ENCODE data around the gene TJP3.

The TJP3 gene

DNA sequence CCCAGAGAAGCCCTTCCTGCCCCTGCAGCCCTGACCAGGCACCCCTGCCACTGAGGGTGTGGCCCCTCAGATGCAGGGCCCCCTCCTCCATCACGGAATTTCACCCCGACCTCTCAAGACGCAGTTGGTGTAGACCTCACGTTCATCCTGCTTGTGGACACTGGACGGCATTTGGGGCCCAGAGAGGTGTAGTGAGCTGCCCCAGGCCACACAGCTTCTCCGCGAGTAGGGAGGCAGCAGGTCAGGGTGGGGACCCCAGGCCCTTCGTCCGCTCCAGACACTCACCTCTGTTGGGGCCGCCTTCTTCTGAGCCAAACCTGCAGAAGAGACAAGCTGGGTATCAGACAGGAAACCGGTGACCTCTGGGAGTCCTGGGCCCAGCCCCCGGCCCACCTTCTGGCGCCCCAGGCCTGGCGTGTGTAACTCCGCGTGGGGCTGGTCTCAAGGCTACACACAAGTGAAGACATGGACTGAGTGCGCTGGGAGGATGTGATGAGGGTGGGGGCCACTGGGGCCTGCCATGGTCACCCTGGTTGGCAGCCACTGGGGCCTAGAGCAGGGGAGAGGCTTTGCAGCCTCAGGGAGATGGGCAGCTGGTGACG is 41.0 kb upstream of the TJP3 start:
- FAIRE-seq, result no peak
- no peak for DNase-seq (ENCODE audit: insufficient read length)
- TF ChIP-seq POLR2A (IDR thresholded peaks at IDR 0.05; ENCODE audit: low read depth, low read length) (no peak), TAF1 (IDR thresholded peaks at IDR 0.05; ENCODE audit: borderline replicate concordance, low read depth, low read length) (no peak), POLR2AphosphoS5 (IDR thresholded peaks at IDR 0.05; ENCODE audit: low read depth, low read length) (no peak)

- no peak for FAIRE-seq
- TF ChIP-seq TAF1 (IDR thresholded peaks at IDR 0.05; ENCODE audit: borderline replicate concordance, low read depth, low read length) (no peak), POLR2A (IDR thresholded peaks at IDR 0.05; ENCODE audit: low read depth, low read length) (no peak), POLR2AphosphoS5 (IDR thresholded peaks at IDR 0.05; ENCODE audit: low read depth, low read length) (no peak)
- DNase-seq (ENCODE audit: insufficient read length), result no peak
Measured at GRCh38 chr19:3667766-3668165, 40.4 kb upstream of the TJP3 start.

- TF ChIP-seq TAF1 (IDR thresholded peaks at IDR 0.05; ENCODE audit: borderline replicate concordance, low read depth, low read length), result no peak
- TF ChIP-seq POLR2A (IDR thresholded peaks at IDR 0.05; ENCODE audit: low read depth, low read length), result no peak
- TF ChIP-seq POLR2AphosphoS5 (IDR thresholded peaks at IDR 0.05; ENCODE audit: low read depth, low read length), result no peak
- DNase-seq (ENCODE audit: insufficient read length) (no peak), FAIRE-seq (no peak)
Measured at GRCh38 chr19:3668331-3669081, 39.7 kb upstream of the TJP3 start.

DNA sequence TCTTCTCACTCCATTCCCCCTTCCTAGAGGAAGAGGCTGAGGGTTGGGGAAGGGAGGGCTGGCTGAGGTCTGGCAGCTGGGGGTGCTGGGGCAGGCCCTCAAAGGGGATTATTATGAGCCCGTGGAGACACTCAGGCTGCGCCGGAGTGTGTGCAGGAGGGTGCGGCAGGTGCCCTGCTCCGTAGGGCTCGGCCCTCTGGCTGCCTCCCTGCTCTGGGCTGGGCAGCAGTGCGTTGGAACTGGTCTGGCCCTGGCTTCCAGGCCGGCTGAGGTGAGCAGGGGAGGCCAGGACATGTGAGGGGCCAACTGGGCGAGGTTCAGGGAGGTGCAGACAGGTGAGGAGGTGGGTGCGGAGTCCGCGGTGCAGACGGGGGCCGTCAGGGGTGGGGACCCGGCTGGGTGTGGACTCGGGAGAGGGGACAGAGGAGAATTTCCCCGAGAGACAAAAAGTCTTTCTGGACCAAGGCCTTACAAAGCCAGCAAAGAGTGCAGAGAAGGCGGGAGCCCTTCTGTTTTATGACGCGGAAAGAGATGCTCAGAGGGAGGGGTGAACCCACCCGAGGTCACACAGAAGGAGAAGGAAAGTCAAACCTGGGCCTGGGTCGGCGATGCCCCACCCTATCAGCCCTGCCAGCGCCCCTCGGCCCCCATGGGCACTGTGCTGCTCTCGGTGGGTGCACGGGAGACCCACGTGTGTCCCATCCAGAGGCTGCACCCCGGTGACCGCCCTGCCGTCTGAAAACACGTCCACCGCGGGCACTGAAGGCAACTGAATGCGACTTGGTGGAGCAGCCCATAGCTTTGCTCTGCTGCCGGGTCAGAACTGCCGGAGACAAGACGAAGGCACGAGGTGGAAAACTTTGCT is 38.9 kb upstream of the TJP3 start:
- DNase-seq (ENCODE audit: insufficient read length) (no peak), FAIRE-seq (no peak)

GRCh38 chr19:3669947-3670795 is 38.0 kb upstream of the TJP3 start:
- FAIRE-seq, result no peak
- TF ChIP-seq POLR2AphosphoS5 (IDR thresholded peaks at IDR 0.05; ENCODE audit: low read depth, low read length) (no peak), POLR2A (IDR thresholded peaks at IDR 0.05; ENCODE audit: low read depth, low read length) (no peak), TAF1 (IDR thresholded peaks at IDR 0.05; ENCODE audit: borderline replicate concordance, low read depth, low read length) (no peak)
- no peak for DNase-seq (ENCODE audit: insufficient read length)

More for the DNA sequence above, 38.9 kb upstream of the TJP3 start:
- TF ChIP-seq TAF1 (IDR thresholded peaks at IDR 0.05; ENCODE audit: borderline replicate concordance, low read depth, low read length) (no peak), POLR2AphosphoS5 (IDR thresholded peaks at IDR 0.05; ENCODE audit: low read depth, low read length) (no peak), POLR2A (IDR thresholded peaks at IDR 0.05; ENCODE audit: low read depth, low read length) (no peak)

GRCh38 chr19:3670796-3671679 is 37.1 kb upstream of the TJP3 start:
- TF ChIP-seq POLR2A (IDR thresholded peaks at IDR 0.05; ENCODE audit: low read depth, low read length) (no peak), TAF1 (IDR thresholded peaks at IDR 0.05; ENCODE audit: borderline replicate concordance, low read depth, low read length) (no peak), POLR2AphosphoS5 (IDR thresholded peaks at IDR 0.05; ENCODE audit: low read depth, low read length) (no peak)
- FAIRE-seq (peak; percentile 57), DNase-seq (ENCODE audit: insufficient read length) (peak; percentile 77)

DNA sequence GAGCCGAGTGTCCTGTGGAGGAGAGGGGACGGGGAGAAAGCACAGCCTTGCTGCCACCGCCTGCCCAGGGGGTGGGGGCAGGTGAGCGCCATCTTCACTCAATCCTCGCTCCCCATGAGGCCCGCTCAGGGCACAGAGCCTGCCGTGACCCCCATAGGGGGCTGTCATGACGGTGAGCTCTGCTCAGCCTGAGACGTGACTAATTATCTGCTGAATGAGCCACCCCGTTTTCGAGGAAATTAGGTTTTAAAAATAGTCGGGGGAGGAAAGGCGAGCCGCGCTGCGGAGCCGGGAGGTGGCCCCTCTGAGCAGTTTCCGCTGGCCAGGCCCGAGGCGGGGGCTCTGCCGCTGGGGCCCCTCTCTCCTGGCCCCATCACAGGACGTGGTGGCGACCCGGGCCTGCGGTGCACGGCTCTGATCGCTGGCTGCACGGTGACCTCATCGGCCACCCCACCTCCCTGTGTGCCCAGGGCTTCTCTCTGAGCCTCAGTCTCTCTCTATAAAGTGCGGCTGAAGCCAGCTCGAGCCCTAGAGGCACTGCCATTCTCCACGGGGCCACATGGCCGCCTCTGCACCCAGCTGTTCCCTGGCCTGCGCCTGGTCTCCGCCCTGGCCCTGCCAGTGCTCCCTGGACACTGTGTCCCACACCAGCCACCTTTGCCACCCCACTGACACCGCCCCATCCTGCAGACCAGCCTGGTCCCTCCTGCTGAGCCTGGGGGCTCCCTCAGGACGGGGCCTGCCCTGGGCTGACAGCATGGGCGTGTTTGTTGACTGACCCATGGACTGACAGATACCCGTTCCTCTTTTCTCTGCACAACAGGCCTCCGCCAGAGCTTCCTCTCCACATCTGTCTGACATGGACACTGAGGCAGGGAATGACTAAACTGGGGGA is 36.3 kb upstream of the TJP3 start:
- TF ChIP-seq POLR2AphosphoS5 (IDR thresholded peaks at IDR 0.05; ENCODE audit: low read depth, low read length) (no peak), POLR2A (IDR thresholded peaks at IDR 0.05; ENCODE audit: low read depth, low read length) (no peak), TAF1 (IDR thresholded peaks at IDR 0.05; ENCODE audit: borderline replicate concordance, low read depth, low read length) (no peak)
- DNase-seq (ENCODE audit: insufficient read length) (no peak), FAIRE-seq (peak; percentile 81)

- FAIRE-seq (no peak), DNase-seq (ENCODE audit: insufficient read length) (no peak)
- no peak for TF ChIP-seq POLR2A (IDR thresholded peaks at IDR 0.05; ENCODE audit: low read depth, low read length)
- no peak for TF ChIP-seq TAF1 (IDR thresholded peaks at IDR 0.05; ENCODE audit: borderline replicate concordance, low read depth, low read length)
- TF ChIP-seq POLR2AphosphoS5 (IDR thresholded peaks at IDR 0.05; ENCODE audit: low read depth, low read length), result no peak
Measured at GRCh38 chr19:3672575-3672948, 35.6 kb upstream of the TJP3 start.

- FAIRE-seq (no peak), DNase-seq (ENCODE audit: insufficient read length) (no peak)
- TF ChIP-seq POLR2A (IDR thresholded peaks at IDR 0.05; ENCODE audit: low read depth, low read length) (no peak), POLR2AphosphoS5 (IDR thresholded peaks at IDR 0.05; ENCODE audit: low read depth, low read length) (no peak), TAF1 (IDR thresholded peaks at IDR 0.05; ENCODE audit: borderline replicate concordance, low read depth, low read length) (no peak)
Measured at GRCh38 chr19:3672993-3673392, 35.2 kb upstream of the TJP3 start.

Data from GM12892 (cell line).